ENCODE results near the gene DEPDC1B.

Gene DEPDC1B

GRCh38 chr5:60710362-60710761, 10.4 kb upstream of the DEPDC1B start:
- no peak for TF ChIP-seq CTCF (IDR thresholded peaks at IDR 0.05; ENCODE audit: low read depth, low read length)
- DNase-seq (ENCODE audit: extremely low read depth, low read depth): no peak

DNA sequence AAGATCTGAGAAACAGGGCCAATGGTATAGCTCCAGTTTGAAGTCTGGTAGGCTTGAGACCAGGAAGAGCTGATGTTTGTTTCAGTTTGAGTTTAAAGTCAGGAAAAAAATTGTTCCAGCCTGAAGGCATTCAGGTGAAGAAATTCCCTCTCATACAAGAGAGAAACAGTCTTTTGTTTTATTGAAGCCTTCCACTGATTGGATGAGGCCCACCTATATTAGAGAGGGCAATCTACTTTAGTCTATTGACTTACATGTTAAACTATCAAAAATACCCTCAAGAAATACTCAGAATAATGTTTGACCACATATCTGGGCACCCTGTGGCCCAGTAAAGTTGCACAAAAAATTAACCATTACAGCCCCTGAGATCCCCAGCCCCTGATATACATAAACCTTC, 5.2 kb upstream of the DEPDC1B start:
- no peak for DNase-seq (ENCODE audit: extremely low read depth, low read depth)
- TF ChIP-seq CTCF (IDR thresholded peaks at IDR 0.05; ENCODE audit: low read depth, low read length): no peak

GRCh38 chr5:60703944-60704343, 4.0 kb upstream of the DEPDC1B start:
- DNase-seq (ENCODE audit: extremely low read depth, low read depth): no peak
- TF ChIP-seq CTCF (IDR thresholded peaks at IDR 0.05; ENCODE audit: low read depth, low read length): no peak

- DNase-seq (ENCODE audit: extremely low read depth, low read depth): no peak
- TF ChIP-seq CTCF (IDR thresholded peaks at IDR 0.05; ENCODE audit: low read depth, low read length): no peak
Observed at GRCh38 chr5:60701321-60701968, 1.5 kb upstream of the DEPDC1B start.

GRCh38 chr5:60700416-60700757, 421 bp upstream of the DEPDC1B start:
- DNase-seq (ENCODE audit: extremely low read depth, low read depth): no peak
- no peak for TF ChIP-seq CTCF (IDR thresholded peaks at IDR 0.05; ENCODE audit: low read depth, low read length)

GRCh38 chr5:60699288-60699608, 718 bp downstream of the DEPDC1B start:
- DNase-seq (ENCODE audit: extremely low read depth, low read depth): no peak
- TF ChIP-seq CTCF (IDR thresholded peaks at IDR 0.05; ENCODE audit: low read depth, low read length): no peak

- no peak for DNase-seq (ENCODE audit: extremely low read depth, low read depth)
- TF ChIP-seq CTCF (IDR thresholded peaks at IDR 0.05; ENCODE audit: low read depth, low read length): no peak
Observed at GRCh38 chr5:60698336-60698735, 1.6 kb downstream of the DEPDC1B start.

Measured in AG09319 (cell line).